ENCODE measurements around the gene PKD2L1.
"Not testable (repeated sequence)": the region's sequence is repeated elsewhere in the genome, so short reads cannot be mapped to it uniquely, and the experiment has no call there.

Gene PKD2L1

DNA sequence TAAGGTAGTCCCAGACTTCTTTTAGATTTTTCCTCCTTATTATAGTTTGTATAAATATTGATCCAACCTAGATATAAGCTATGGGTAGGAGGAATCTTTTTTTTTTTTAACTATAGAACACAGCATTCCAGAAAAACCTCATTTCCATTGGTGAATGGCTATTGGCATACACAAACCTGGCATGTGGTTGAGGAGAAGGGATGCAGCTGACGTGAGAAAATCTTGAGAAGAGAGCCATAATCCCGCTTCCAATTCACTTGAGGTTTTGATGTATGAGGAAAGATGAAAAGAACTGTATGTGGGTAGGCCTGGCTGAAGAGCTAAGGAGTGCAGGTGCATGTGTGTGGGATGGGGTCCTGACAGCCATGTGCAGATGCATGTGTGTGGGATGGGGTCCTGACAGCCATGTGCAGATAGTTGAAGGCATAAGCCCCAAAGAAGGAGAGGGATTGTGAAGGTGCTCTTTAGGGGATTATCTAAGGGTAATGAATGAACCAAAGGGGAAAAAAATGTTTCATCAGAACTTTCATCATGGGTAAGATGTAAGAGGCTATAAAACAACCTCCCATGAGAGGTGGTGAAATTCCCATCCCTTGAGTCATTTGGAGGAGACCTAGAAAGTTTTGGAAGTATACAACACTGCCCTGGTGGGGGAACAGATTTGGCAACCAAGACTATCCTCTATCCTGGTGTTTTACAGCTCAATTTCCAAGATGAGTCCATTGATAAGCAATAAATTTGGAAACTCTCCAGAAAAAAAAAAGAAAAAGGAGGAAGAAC is 3.8 kb upstream of the PKD2L1 start:
- FAIRE-seq = no peak
- no peak for DNase-seq (ENCODE audit: low spot score)

DNA sequence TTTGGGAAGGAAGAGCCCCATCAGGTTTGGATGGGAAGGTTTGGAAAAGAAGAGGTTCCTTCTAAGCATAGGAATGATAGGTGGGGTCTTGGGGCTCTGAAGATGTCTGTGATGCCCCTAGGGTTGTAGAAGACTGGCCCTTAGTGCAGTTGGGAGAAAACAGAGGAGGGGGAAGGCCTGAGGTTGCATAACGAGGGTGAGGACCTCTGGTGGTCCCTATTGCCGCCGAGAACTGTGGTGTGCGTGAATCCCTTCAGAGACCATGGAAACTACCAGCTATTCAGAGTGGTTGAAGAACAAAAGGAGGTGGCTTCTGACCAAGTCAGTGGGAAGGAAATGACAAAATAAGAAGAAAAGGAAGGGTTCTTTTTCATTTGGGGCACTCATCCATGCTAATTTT is 3.1 kb upstream of the PKD2L1 start:
- DNase-seq (ENCODE audit: low spot score) = no peak
- no peak for FAIRE-seq

DNA sequence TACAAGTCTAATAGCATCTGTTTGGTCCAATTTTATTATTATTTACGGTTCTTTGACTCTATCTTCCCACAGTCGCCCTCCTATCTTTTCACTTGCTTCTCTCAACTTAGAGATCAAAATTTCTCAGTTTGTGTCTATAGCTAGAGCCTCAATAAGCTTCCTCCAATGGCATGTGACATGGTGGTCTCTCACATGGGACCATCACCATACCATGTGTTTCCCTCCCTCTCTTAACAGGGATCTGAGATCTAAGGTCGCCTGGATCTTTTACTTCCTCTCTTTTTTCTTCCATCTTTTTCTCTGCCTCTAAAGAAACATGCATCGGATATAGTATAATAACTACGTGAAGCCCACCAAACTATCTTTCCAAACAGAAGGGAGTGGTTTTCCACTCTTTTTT is 1.8 kb downstream of the PKD2L1 start:
- DNase-seq (ENCODE audit: low spot score) (no peak), FAIRE-seq (no peak)

DNA sequence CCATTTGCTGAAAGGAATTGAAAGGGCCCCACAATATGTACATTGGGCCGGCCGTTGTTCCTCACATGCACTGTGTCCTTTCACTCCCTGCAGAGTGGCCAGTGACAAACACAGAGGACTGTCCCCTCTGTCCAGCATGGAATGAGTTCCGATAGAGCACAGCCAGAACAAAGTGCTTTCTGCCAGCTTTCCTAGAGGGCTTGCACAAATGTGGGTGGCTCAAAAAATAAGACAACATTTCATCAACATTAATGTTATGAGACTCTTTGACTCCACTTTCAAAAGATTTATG is 2.4 kb downstream of the PKD2L1 start:
- DNase-seq (ENCODE audit: low spot score) (no peak), FAIRE-seq (no peak)

DNA sequence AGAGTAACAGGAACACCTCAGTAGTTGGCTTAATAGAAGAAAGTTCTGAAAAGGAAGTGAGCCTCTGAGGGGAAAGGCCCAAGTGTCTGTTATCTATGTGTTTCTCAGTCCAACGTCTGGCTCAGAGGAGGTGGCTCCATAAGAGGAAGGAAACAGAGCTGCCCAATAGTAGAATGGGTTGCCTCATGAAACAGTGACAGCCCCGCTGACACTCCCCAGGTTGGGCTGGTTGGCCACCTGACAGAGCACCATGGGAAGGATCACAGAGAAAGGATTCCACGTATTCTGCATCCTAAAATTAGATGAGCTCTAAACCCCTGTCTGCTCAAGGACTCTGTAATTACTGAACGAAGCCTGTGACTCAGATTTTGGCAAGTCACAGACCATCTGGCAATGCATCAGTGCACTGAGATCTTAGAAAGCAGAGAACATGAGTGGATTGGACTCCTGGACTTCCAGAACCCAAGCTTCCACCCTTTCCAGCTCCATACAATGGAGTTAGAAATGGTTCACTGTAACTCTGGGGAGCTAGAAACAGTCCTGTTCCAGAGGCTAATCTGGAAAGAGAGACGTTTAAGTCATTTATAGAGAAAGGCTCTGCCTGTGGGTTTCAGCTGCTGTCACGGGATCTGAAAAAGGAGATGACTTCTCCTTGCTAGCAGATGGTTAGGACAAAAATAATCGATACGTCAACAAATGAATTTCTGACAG is 2.9 kb downstream of the PKD2L1 start:
- DNase-seq (ENCODE audit: low spot score) = no peak
- FAIRE-seq = no peak

DNA sequence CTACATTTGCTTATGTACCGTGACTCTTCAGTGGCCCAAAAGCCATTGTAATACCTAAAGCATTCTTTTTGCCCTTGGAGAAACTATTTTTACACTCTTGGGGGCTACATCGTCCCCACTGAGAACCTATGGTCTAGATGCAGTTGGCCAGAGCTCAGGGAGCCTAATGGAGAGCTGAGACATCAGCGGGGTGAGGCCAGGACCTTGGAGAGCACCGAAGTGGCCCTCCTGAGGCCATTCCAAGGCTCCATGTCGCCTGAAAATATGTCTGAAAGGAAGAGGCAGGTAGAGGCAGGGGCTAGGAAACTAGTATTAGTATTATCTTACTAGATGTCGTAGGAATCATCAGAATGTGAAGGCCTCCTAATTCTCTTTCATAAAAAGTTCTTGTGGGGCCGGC is 4.9 kb downstream of the PKD2L1 start:
- no peak for DNase-seq (ENCODE audit: low spot score)
- no peak for FAIRE-seq

DNA sequence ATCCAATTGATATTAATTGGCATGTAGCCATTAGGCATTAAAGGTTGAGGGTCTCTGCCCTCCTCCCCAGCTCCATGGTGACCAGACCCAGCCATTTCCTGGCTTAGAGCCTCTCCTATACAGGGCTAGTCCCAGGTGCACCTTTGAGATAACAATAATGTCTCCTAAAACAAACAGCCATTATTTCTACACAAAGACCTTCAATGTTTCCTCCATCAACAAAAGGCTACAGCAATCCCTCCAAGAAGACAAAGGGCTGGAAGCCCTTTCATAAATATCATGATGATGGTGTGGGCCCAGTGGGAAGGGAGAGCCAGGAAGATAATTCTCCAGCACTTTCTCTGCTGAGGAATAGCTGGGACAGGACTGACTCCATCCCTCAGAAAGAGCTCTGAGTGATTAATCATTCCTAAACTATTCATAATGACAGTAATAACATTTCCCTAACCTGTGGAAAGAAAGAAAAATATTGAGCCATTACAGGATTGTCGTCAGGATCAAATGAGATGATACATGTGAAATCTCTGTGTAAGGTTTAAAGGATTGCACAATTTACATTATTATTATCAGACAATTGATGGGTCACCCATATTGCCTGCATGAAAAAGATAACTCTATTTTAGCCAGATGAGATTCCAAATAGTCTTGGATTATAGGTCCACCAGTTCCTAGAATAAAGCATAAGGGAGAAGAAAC is 10.2 kb downstream of the PKD2L1 start:
- DNase-seq (ENCODE audit: low spot score) (no peak), FAIRE-seq (no peak)

DNA sequence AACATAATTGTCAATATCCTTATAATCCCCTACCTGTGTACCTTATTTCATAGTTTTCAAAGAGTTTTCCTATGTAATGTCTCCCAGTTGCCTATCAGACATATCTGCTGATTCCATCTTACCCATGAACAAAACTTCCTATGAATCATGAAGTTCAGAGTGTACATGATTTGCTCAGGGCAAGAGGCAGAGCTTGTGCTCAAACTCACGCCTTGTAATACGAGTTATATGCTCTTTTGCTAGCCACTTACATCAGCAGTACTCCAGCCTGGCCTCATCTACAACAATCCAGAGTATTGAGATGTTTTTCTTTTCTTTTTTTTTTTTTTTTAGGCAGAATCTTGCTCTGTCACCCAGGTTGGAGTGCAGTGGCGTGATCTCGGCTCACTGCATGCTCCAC is 11.8 kb downstream of the PKD2L1 start:
- FAIRE-seq (no peak), DNase-seq (ENCODE audit: low spot score) (no peak)

DNA sequence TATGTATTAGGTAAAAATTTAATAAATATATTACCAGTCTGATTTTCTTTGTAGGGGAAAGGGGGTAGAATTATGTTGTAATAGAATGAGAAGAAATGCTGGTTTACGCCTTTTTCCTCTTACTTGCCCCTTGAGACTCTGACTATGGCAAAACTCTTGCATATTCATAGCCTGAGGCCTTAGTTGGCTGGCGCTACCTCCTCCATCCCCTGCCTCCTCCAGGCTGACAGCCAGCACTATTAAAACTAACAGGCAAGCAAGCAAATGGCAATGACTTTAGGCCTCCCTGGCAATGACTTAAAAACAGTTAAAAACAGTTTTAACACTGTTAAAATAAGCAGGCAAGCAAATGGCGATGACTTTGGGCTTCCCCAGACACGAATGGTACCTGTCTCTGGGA is 14.4 kb downstream of the PKD2L1 start:
- DNase-seq (ENCODE audit: low spot score) = no peak
- no peak for FAIRE-seq

DNA sequence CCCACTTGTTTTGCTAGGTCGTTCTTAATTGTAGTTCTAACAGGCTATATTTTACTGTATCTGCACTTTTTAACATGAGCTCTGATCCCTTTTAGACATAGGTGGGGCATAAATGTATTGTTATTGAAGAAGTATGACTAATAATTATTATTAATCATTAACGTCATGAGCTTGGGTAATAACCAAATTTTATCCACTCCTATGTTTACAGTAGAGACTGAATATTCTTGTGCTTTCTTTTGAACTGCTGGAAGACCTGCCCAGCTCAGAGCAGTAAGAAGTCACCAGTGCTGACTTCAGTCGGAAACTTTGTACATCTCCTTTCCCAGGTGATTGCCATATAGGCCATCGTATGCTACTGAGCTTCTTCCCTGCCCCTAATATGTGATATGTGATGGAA is 18.7 kb downstream of the PKD2L1 start:
- FAIRE-seq = no peak

DNA sequence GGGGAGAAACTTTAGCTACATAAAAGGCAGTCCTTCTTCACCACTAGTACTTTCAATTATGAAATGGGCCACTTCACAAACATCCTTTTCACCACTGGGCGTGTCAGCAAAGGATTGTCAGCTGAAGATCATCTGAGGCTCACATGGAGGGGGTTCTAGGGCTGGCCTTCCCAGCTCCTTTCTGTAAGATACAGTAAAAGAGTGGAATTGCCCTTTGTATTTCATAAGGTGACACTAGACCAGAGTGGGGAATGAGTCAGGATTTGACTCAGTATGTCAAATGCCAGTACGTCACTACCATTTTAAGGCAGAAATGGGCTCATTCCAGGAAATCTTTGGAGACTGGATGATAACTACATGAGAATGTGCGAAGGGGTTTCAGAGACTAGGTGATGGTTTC is 22.3 kb downstream of the PKD2L1 start:
- FAIRE-seq (no peak), DNase-seq (ENCODE audit: low spot score) (no peak)

More for the DNA sequence above, 18.7 kb downstream of the PKD2L1 start:
- DNase-seq (ENCODE audit: low spot score) = no peak

DNA sequence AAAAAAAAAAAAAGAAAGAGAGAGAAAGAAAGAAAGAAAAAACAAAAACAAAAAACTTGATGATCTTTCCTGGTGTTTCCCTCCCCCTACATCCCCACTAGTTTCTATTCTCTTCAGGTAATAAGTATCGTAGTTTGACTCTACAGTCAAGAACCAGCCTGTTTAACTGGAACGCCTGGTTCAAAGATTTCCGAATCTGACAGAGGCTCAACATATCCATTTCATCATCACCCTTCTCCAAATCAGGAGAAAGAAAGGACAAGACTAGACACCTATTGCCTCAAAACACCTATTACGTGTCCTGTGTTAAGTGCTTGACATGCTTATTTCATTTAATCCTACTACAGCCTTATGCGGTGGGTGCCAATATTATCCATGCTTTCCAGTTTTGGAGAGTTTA is 23.2 kb downstream of the PKD2L1 start:
- FAIRE-seq (no peak), DNase-seq (ENCODE audit: low spot score) (no peak)

DNA sequence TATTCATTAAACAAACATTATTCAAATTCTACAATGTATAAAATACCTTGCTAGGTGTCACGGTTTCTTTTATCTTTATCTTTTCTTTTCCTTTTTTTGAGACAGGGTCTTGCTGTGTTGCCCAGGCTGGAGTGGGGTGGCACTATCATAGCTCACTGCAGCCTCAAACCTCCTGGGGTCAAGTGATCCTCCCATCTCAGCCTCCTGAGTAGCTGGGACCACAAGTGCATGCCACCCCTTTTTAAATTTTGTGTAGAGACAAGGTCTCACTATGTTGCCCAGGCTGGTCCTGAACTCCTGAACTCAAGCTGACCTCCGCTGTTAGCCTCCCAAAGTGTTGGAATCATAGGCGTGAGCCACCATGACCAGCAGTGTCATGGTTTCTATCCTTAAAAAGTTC is 25.6 kb downstream of the PKD2L1 start:
- DNase-seq (ENCODE audit: low spot score) (no peak), FAIRE-seq (no peak)

DNA sequence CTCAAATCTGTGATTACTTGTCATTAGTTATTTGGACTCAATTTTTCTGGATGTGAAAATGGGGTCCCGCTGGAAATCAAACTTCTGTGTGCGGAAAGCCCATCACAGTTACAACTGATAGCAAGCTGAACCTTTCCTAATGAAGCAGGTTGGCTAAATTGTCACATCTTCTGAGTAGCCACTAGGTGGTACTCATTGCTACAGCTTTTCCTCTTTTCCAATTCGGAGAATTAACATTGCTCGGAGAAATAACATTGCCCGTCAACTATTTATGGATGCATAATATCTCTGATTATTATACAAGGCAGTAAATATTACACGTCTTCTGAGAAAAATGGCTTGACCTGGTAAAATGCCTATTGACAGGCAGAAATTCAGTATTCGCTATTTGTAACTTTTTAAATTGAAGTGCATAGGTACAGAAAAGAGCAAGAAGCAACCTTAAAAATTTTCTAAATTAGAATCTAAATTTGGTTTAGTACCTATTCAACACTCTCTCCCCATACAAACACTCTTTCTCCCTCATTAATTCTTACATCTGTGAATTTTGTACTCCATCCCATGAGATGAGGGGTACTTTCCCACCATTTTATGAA is 26.2 kb downstream of the PKD2L1 start:
- peak; percentile 63 for FAIRE-seq
- peak; percentile 17 for DNase-seq (ENCODE audit: low spot score)

DNA sequence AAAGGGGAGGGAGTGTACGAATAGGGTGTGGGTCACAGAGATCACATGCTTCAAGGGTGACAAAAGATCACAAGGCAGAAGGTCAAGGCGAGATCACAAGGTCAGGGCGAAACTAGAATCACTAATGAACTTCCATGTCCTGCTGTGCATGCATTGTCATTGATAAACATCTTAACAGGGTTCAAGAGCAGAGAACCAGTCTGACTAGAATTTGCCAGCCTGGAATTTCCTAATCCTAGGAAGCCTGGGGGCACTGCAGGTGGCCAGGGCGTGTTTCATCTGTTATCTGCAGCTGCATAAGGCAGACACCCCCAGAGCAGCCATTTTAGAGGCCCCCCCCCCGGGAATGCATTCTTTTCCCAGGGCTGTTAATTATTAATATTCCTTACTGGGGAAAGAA is 28.9 kb downstream of the PKD2L1 start:
- DNase-seq (ENCODE audit: low spot score); FAIRE-seq: not testable (repeated sequence)

DNA sequence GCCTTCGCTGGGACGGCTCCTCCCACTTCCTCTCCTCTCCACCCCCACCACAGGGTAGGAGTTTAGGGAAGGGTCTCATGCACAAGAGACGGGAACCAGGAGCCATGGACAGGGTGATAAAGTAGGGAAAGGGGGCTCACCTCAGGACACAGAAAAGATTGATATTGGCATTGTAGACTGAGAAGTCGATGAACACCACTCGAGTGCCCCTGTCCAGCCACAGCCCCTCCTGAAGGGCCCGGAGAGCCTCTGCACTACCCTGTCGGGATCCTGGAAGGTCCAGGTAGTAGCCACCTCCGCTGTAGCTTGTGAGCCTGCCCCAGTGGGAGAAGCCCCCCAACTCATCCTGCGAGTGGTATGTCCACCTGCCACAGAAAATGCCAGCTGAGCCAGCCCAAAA is 32.8 kb downstream of the PKD2L1 start:
- no peak for DNase-seq (ENCODE audit: low spot score)
- no peak for FAIRE-seq

DNA sequence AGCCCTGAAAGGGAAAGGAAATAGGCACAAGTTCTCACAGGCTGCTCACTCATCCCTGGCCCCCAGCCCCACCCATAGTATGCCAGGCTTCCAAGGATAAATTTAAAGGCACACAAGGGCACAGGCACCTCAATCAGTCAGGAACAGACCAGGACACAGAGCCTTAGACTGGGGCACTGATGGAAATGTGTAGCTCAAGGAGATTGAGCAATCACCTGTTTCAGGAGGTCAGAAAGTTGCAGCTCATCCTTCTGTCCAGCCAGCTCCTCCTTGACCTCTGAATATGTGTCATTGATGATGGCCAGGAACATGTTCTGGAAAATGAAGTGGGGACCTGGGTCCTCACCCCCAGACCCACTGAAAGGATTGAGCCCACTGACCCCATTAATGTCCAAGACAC is 37.0 kb downstream of the PKD2L1 start:
- no peak for FAIRE-seq
- no peak for DNase-seq (ENCODE audit: low spot score)

DNA sequence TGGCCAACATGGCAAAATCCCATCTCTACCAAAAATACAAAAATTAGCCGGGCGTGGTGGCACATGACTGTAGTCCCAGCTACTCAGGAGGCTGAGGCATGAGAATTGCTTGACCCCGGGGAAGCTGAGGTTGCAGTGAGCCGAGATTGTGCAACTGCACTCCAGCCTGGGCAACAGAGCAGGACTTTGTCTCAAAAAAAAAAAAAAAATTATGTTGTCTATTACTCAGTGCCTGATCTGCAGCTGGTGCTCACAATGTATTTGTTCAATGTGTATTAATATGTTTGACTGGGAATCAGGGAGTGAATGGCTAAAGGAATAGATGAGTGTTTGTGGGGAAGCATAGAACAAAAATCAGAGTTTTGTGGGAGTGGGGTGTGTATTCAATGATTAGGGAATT is 37.7 kb downstream of the PKD2L1 start:
- not testable (repeated sequence) for DNase-seq (ENCODE audit: low spot score); FAIRE-seq

DNA sequence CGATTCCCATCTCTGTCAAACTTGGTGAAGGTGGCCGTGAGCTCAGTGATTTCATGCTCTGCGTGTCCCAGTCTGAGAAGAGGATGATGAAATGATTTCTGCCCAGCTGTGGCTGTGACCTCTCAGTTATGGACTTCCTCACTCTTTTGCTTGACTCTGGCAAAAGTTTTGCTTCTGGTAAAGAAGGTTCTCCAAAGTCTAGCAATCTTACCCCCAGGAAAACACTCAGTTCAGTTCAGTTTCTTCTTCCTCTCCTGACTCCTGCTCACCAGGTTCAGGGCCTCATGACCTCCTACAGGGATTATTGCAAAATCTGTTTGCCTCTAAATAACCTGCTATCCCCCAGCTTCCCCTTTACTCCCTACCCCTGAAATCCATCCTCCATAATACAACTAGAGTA is 38.7 kb downstream of the PKD2L1 start:
- DNase-seq (ENCODE audit: low spot score) (no peak), FAIRE-seq (no peak)

DNA sequence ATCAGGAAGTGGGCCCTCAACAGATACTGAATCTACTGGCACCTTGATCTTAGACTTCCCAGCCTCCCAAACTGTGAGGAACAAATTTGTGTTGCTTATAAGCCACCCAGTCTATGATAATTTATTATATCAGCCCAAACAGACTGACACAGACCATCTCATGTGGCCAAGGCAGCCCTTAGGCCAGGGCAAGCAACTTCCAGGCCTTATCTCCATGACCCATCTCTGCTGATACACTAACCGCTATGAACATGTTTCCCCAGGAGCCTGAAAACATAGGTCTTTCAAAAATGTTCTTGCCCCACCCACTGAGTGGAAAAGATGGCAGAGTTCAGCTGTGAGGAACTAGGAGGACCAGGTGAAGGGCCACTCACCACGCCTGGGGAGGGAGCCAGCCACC is 40.4 kb downstream of the PKD2L1 start:
- DNase-seq (ENCODE audit: low spot score) (no peak), FAIRE-seq (no peak)

DNA sequence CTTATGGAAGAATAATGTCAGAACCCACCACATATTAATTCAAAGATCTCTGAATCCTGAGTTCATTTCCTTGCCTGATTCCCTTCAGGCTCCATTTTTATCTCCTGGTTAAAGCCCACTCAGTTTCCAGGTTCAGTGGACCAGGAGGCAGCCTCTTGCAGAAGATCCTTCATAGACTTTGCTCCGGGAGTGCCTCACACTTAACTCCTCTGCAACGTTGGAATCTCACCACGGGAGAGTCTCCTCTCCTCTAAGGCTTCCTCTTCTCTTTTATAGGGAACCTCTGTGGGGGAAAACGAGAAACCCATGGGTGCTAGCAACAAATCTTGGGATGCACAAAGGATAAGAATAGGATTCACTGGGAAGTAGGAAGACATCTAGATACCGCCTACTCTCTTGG is 41.8 kb downstream of the PKD2L1 start:
- FAIRE-seq = no peak
- no peak for DNase-seq (ENCODE audit: low spot score)

DNA sequence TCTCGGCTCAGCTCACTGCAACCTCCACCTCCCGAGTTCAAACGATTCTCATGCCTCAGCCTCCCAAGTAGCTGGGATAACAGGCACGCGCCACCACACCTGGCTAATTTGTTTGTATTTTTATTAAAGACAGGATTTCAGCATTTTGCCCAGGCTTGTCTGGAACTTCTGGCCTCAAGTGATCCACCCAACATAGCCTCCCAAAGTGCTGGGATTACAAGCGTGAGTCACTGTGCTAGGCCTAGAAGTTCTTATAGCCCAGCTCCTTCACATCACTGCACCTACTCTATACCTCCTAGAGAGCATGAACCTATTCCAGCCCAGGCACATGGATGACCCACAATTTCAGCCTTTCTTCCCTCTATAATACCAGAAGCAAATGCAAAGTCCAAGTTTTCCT is 42.3 kb downstream of the PKD2L1 start:
- DNase-seq (ENCODE audit: low spot score) = no peak

More for the DNA sequence above, 42.3 kb downstream of the PKD2L1 start:
- no peak for FAIRE-seq

All from RCC 7860 (cell line).